Activated naive CD8-positive, alpha-beta T cell treated with anti-CD3 and anti-CD28 coated beads, Interleukin-2, amount 50 U/mL, for 16 hours (primary cell): ENCODE data around the gene LY6G6D.

Experiments used
- DNase-seq: peaks from one replicate; pipeline ENCODE4 v3.0.0-alpha.2; 2020; ENCODE audit warnings: low read depth, low spot score

Gene LY6G6D

GRCh38 chr6:31715022-31715958 lies at the start of gene LY6G6D:
TSS of gene LY6G6D (plus strand) at chr6:31715348. CDS start at chr6:31715356, 8 bp downstream.
- no peak for DNase-seq

- DNase-seq, result peak; percentile 97
These were observed 49.4 kb upstream of the LY6G6D start, which contains the start of gene CSNK2B for GRCh38 chr6:31665501-31666336. TSS of gene CSNK2B (plus strand) at chr6:31666080. CDS start at chr6:31666832, 752 bp downstream.

- DNase-seq, result no peak
These were observed 48.7 kb upstream of the LY6G6D start for GRCh38 chr6:31666337-31666965.

GRCh38 chr6:31669676-31670075 lies 45.5 kb upstream of the LY6G6D start, which contains the start of gene LY6G5B:
TSS of gene LY6G5B (plus strand) at chr6:31669976. CDS start at chr6:31670951, 975 bp downstream.
- DNase-seq, result no peak

- no peak for DNase-seq
These were observed 38.7 kb upstream of the LY6G6D start for GRCh38 chr6:31676322-31676903.

- no peak for DNase-seq
These were observed 38.2 kb upstream of the LY6G6D start for GRCh38 chr6:31676904-31677303.

- no peak for DNase-seq
These were observed 37.2 kb upstream of the LY6G6D start for GRCh38 chr6:31677955-31678354.

GRCh38 chr6:31680226-31681134 lies 34.7 kb upstream of the LY6G6D start, which contains the start of gene LY6G5C:
TSS of gene LY6G5C (minus strand) at chr6:31681067. CDS start at chr6:31680373, 694 bp downstream.
- DNase-seq, result peak; percentile 27

GRCh38 chr6:31681135-31681671 lies 33.9 kb upstream of the LY6G6D start:
- DNase-seq, result no peak

GRCh38 chr6:31683591-31683990 lies 31.6 kb upstream of the LY6G6D start:
- no peak for DNase-seq

- DNase-seq, result no peak
These were observed 28.7 kb upstream of the LY6G6D start for GRCh38 chr6:31686483-31686882.

GRCh38 chr6:31687321-31687720 lies 27.8 kb upstream of the LY6G6D start:
- DNase-seq, result no peak

GRCh38 chr6:31687860-31688693 lies 27.1 kb upstream of the LY6G6D start:
- no peak for DNase-seq

- no peak for DNase-seq
These were observed 25.7 kb upstream of the LY6G6D start for GRCh38 chr6:31689249-31690110.

GRCh38 chr6:31690231-31691077 lies 24.7 kb upstream of the LY6G6D start:
- DNase-seq, result no peak

- no peak for DNase-seq
These were observed 24.1 kb upstream of the LY6G6D start for GRCh38 chr6:31691078-31691463.

GRCh38 chr6:31691564-31692108 lies 23.5 kb upstream of the LY6G6D start:
- DNase-seq, result no peak
